ENCODE data around the gene KIF24. TPM values are rescaled to one million over a fixed set of nuclear protein-coding genes. Genes with fewer than 3 reads are reported as not detected.

Gene KIF24, protein sequence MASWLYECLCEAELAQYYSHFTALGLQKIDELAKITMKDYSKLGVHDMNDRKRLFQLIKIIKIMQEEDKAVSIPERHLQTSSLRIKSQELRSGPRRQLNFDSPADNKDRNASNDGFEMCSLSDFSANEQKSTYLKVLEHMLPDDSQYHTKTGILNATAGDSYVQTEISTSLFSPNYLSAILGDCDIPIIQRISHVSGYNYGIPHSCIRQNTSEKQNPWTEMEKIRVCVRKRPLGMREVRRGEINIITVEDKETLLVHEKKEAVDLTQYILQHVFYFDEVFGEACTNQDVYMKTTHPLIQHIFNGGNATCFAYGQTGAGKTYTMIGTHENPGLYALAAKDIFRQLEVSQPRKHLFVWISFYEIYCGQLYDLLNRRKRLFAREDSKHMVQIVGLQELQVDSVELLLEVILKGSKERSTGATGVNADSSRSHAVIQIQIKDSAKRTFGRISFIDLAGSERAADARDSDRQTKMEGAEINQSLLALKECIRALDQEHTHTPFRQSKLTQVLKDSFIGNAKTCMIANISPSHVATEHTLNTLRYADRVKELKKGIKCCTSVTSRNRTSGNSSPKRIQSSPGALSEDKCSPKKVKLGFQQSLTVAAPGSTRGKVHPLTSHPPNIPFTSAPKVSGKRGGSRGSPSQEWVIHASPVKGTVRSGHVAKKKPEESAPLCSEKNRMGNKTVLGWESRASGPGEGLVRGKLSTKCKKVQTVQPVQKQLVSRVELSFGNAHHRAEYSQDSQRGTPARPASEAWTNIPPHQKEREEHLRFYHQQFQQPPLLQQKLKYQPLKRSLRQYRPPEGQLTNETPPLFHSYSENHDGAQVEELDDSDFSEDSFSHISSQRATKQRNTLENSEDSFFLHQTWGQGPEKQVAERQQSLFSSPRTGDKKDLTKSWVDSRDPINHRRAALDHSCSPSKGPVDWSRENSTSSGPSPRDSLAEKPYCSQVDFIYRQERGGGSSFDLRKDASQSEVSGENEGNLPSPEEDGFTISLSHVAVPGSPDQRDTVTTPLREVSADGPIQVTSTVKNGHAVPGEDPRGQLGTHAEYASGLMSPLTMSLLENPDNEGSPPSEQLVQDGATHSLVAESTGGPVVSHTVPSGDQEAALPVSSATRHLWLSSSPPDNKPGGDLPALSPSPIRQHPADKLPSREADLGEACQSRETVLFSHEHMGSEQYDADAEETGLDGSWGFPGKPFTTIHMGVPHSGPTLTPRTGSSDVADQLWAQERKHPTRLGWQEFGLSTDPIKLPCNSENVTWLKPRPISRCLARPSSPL (N-terminal part only)
- under 1 TPM in 1 of 3 donors, not detected in 2; 0.25 TPM for polyA plus RNA-seq

DNA sequence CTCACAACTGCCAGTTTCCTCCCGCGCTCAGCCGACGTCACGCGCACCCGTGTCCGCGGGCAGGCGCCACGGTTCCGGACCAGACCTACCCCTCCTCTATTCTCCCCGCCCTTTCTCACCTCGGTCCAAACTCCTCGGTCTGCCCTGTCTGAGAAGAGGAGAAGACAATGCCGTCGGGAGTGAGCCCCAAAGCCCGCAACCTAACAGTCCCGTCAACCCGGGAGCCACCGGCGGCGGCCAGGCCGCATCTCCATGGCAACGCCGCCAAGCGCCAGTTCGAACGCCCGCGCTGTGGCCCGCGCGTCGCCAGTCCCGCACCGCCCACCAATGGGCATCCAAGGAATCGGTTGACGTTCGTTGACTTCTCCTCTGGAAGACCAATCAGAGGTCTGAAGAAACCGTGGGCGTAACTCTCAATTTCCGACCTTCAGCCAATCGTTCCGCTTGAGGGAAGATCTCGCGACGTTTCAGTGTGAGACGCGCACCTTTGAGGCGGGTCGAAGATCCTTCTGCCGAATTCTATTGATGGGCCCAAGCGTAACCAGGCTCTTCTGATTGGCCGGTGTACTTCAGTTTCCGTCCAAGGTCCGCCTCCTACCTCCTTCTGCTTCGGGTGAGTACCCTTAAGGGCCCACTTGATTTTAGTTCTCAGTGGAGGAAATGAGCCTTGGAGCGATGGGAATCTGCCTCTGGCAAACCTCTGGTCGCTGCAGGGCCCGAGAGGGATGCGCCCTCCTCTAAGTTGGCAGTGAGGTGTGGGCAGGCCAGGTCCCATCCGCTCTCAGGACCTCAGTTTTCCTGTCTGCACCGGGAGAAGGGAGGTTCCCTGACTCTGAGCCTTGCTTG is at the start of gene KIF24, which contains the start of gene NUDT2:
Gene KIF24, minus strand, starts transcription at position 282 of the 846 bp plus-strand sequence. CDS start 17,922 bp downstream, outside the sequence.
Gene NUDT2, plus strand, starts transcription at position 583 of the 846 bp plus-strand sequence. CDS start 9,471 bp downstream, outside the sequence.
- peak within 1 kb of the TSS; percentile 95 to 99 (median 98) for H3K27ac Mint-ChIP-seq
- peaks cover 30 to 48% of the 10 kb centered on the region in 2 donors for H3K4me1 Mint-ChIP-seq
- H3K27me3 Mint-ChIP-seq (ENCODE audit: low read depth in 3 of 3), result peaks cover 6 to 12% (median 7%) of the 10 kb centered on the region in 3 donors
- H3K36me3 Mint-ChIP-seq, result no peaks in the 10 kb centered on the region
- H3K9me3 Mint-ChIP-seq, result no peaks in the 10 kb centered on the region
- peak; percentile 97 to 98 (median 98) for DNase-seq
- H3K4me3 Mint-ChIP-seq, result peak within 1 kb of the TSS; percentile 94 to 98 (median 97)

GRCh38 chr9:34378376-34379060 is 49.5 kb upstream of the KIF24 start:
- no peaks in the 10 kb centered on the region for H3K9me3 Mint-ChIP-seq
- peaks cover 6 to 12% (median 11%) of the 10 kb centered on the region in 3 donors for H3K27me3 Mint-ChIP-seq (ENCODE audit: low read depth in 3 of 3)
- DNase-seq, result no peak
- H3K36me3 Mint-ChIP-seq, result peaks cover 0 to 4% (median 0%) of the 10 kb centered on the region in 3 donors
- peaks cover 46 to 52% of the 10 kb centered on the region in 2 donors for H3K4me1 Mint-ChIP-seq
- peak overlapping the region; percentile 19 to 94 (median 49) for H3K4me3 Mint-ChIP-seq
- H3K27ac Mint-ChIP-seq, result peak overlapping the region in 1 of 6 donors; percentile 3

GRCh38 chr9:34377404-34377746 is 48.3 kb upstream of the KIF24 start:
- Mint-ChIP-seq H3K36me3 (peaks cover 0 to 4% (median 0%) of the 10 kb centered on the region in 3 donors), H3K4me3 (peak overlapping the region; percentile 90 to 95 (median 92)), H3K27ac (peak overlapping the region in 2 of 6 donors; percentile 2 to 80), H3K4me1 (peaks cover 46 to 52% of the 10 kb centered on the region in 2 donors), H3K9me3 (no peaks in the 10 kb centered on the region), H3K27me3 (ENCODE audit: low read depth in 3 of 3) (peaks cover 6 to 12% (median 11%) of the 10 kb centered on the region in 3 donors)
- no peak for DNase-seq

DNA sequence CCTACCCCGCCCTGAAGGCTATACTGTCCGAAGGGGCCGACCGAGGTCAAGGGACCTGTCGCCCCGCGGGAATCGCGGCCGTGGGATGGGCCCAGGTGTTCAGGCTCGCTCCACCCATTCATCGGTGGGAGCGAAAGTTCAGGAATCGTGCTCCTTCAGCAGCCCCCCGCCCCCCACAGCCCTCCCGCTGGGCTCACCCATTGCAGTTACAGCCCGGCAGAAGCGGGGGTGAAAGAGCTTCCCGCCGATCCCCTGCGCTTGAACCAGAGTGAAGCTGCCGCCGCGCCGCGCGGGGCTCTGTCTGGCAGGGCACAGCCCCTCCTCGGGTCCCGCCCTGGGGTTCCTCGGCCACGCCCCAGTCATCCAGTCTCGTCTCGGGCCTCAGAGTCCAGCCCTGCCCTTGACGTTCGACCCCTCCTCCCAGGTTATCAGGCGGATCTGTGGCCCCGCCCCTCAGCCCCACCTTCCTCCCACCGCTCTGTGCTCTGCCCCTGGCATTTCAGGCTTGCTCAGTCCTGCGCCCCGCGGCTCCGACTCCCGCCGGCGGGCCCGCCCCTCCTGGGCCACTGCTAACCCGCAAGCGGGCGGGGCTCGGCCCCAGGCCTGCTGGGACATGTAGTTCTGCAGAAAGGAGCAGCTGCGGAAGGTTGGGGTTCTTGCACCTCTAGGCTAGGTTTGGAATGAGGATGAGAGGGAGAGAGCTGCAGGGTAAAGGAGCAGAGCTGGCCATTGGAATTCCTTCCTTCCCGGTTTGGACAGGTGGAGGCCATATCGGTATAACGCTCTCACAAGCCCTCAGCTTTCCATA is 47.7 kb upstream of the KIF24 start, which contains the start of gene MYORG:
Gene MYORG, minus strand, starts transcription at position 303 of the 808 bp plus-strand sequence. CDS start 3,955 bp downstream, outside the sequence.
- Mint-ChIP-seq H3K36me3 (peaks cover 0 to 4% (median 0%) of the 10 kb centered on the region in 3 donors), H3K27me3 (ENCODE audit: low read depth in 3 of 3) (peaks cover 5 to 12% (median 11%) of the 10 kb centered on the region in 3 donors), H3K27ac (peak within 1 kb of the TSS; percentile 80 to 95 (median 94))

GRCh38 chr9:34375901-34376595 is 47.0 kb upstream of the KIF24 start:
- no peaks in the 10 kb centered on the region for H3K9me3 Mint-ChIP-seq
- peaks cover 1 to 7% (median 6%) of the 10 kb centered on the region in 3 donors for H3K27me3 Mint-ChIP-seq (ENCODE audit: low read depth in 3 of 3)
- H3K4me1 Mint-ChIP-seq, result peaks cover 41 to 44% of the 10 kb centered on the region in 2 donors

More for the DNA sequence above, 47.7 kb upstream of the KIF24 start, which contains the start of gene MYORG:
- DNase-seq, result peak; percentile 85 to 90 (median 89)
- peaks cover 46 to 51% of the 10 kb centered on the region in 2 donors for H3K4me1 Mint-ChIP-seq
- no peaks in the 10 kb centered on the region for H3K9me3 Mint-ChIP-seq
- H3K4me3 Mint-ChIP-seq, result peak within 1 kb of the TSS; percentile 90 to 95 (median 92)

GRCh38 chr9:34374905-34375552 is 46.0 kb upstream of the KIF24 start:
- peaks cover 31 to 35% of the 10 kb centered on the region in 2 donors for H3K4me1 Mint-ChIP-seq
- peaks cover 0 to 4% (median 0%) of the 10 kb centered on the region in 3 donors for H3K36me3 Mint-ChIP-seq

More at GRCh38 chr9:34375901-34376595, 47.0 kb upstream of the KIF24 start:
- Mint-ChIP-seq H3K36me3 (peaks cover 0 to 4% (median 0%) of the 10 kb centered on the region in 3 donors), H3K4me3 (peak overlapping the region; percentile 90 to 95 (median 92)), H3K27ac (peak overlapping the region; percentile 80 to 95 (median 94))
- peak; percentile 72 to 75 (median 74) for DNase-seq

GRCh38 chr9:34374339-34374738 is 45.3 kb upstream of the KIF24 start:
- Mint-ChIP-seq H3K9me3 (no peaks in the 10 kb centered on the region), H3K4me3 (no peak overlapping the region), H3K36me3 (peaks cover 0 to 4% (median 0%) of the 10 kb centered on the region in 3 donors), H3K27ac (peak overlapping the region in 3 of 6 donors; percentile 1 to 33 (median 1)), H3K27me3 (ENCODE audit: low read depth in 3 of 3) (peaks cover 1 to 4% (median 4%) of the 10 kb centered on the region in 3 donors), H3K4me1 (peaks cover 24 to 29% of the 10 kb centered on the region in 2 donors)
- DNase-seq, result no peak

More at GRCh38 chr9:34374905-34375552, 46.0 kb upstream of the KIF24 start:
- H3K4me3 Mint-ChIP-seq, result peak overlapping the region; percentile 90 to 95 (median 92)
- no peaks in the 10 kb centered on the region for H3K9me3 Mint-ChIP-seq
- H3K27me3 Mint-ChIP-seq (ENCODE audit: low read depth in 3 of 3), result peaks cover 1 to 7% (median 4%) of the 10 kb centered on the region in 3 donors
- peak overlapping the region in 5 of 6 donors; percentile 9 to 94 (median 64) for H3K27ac Mint-ChIP-seq
- DNase-seq, result no peak

- Mint-ChIP-seq H3K9me3 (no peaks in the 10 kb centered on the region), H3K4me3 (no peak overlapping the region), H3K27ac (peak overlapping the region in 1 of 6 donors; percentile 15), H3K36me3 (peaks cover 0 to 7% (median 1%) of the 10 kb centered on the region in 3 donors), H3K27me3 (ENCODE audit: low read depth in 3 of 3) (peaks cover 1 to 4% (median 4%) of the 10 kb centered on the region in 3 donors), H3K4me1 (peaks cover 20 to 27% of the 10 kb centered on the region in 2 donors)
- no peak for DNase-seq
These were observed 44.7 kb upstream of the KIF24 start for GRCh38 chr9:34373749-34374148.

DNA sequence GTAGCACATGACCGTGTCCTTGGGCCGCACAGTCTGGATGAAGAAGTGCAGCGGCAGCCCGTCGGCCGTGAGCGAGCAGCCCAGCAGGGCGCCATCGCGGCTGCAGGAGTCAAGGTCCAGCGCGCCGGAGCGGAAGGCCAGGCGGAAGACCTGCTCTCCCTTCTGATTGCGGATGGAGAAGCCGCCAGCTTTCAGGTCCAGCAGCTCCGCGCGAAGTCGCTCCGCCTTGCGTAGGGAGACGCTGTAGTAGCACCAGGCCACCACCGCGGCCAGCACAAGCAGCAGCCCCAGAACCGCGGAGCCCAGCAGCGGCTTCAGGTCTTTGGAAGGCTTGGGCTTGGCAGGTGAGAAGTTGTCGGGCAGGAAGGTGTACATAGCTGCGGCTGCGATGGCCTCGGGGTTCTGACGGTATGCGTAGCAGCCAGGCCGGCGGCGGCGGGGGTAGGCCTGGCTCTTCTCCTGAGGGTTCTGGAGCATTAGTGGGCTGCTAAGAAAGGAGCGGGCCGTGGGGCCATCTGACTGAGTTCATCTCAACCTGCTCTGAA is 43.5 kb upstream of the KIF24 start:
- Mint-ChIP-seq H3K36me3 (peaks cover 0 to 10% (median 6%) of the 10 kb centered on the region in 3 donors), H3K4me3 (no peak overlapping the region), H3K27me3 (ENCODE audit: low read depth in 3 of 3) (peaks cover 0 to 4% (median 4%) of the 10 kb centered on the region in 3 donors), H3K4me1 (peaks cover 20 to 22% of the 10 kb centered on the region in 2 donors), H3K9me3 (no peaks in the 10 kb centered on the region), H3K27ac (no peak overlapping the region)
- no peak for DNase-seq

Measured in immature natural killer cell (primary cell).